Activated naive CD4-positive, alpha-beta T cell treated with anti-CD3 and anti-CD28 coated beads, Interleukin-2, amount 10 ng/mL, durations not matched to agents 7 days and 5 days (primary cell): ENCODE data around the gene RMRP.
"Not testable (repeated sequence)": the region's sequence is repeated elsewhere in the genome, so short reads cannot be mapped to it uniquely, and the experiment has no call there.

ENCODE experiments used
- CTCF ChIA-PET: fragments of 350-600 bp; sonication (Branson Sonifier 250); formaldehyde crosslinking; loops from one replicate; lab custom pipeline; 2021; ENCODE audit warnings: antibody characterized with exemption; lab: Charles Lee
- DNase-seq: peaks from one replicate; pipeline ENCODE4 v3.0.0-alpha.2; 2020
- H3K27ac Mint-ChIP-seq: one replicate; pipeline ENCODE4 v1.8.0; 2021; ENCODE audit warnings: mild to moderate bottlenecking, moderate library complexity, mixed read lengths
- H3K27me3 Mint-ChIP-seq: one replicate; pipeline ENCODE4 v1.8.0; 2021; ENCODE audit warnings: mild to moderate bottlenecking, mixed read lengths
- H3K36me3 Mint-ChIP-seq: one replicate; pipeline ENCODE4 v1.8.0; 2021; ENCODE audit warnings: mixed read lengths
- H3K4me1 Mint-ChIP-seq: one replicate; pipeline ENCODE4 v1.8.0; 2021; ENCODE audit warnings: mixed read lengths
- H3K4me3 Mint-ChIP-seq: one replicate; pipeline ENCODE4 v1.8.0; 2021; ENCODE audit warnings: mild to moderate bottlenecking, moderate library complexity, mixed read lengths
- H3K9me3 Mint-ChIP-seq: one replicate; pipeline ENCODE4 v1.8.0; 2021; ENCODE audit warnings: mixed read lengths

RMRP gene

DNA sequence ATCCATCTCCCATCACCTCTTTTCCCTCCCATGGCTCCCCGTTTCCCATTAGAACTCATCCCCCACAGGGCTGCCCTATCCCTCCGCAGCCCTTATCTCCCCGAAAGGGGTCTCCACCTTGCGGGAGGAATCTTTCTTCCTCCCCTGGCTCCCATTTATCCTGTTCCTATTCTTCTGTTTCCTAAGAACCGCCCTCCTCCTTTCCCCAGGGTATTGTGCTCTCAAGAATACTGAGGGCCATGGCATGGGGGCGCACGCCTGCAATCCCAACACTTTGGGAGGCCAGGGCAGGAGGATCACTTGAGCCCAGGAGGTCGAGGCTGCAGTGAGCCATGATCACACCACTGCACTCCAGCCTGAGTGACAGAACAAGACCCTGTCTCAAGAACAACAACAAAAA lies 40.3 kb downstream of the RMRP start:
- CTCF ChIA-PET, result interaction anchor here (0.7 to 7.0 kb wide), 13 partner anchors 8 to 131 kb away, joined by 3 to 81 read pairs (median 11); partner anchors contain the start of genes ARHGEF39, CCDC107, CREB3 and RMRP
- Mint-ChIP-seq H3K9me3 (no peaks in the 10 kb centered on the region), H3K27me3 (peaks cover 27% of the 10 kb centered on the region), H3K4me3 (peak overlapping the region; percentile 80), H3K36me3 (no peaks in the 10 kb centered on the region), H3K4me1 (peaks cover 49% of the 10 kb centered on the region), H3K27ac (peak overlapping the region; percentile 79)
- no peak for DNase-seq

DNA sequence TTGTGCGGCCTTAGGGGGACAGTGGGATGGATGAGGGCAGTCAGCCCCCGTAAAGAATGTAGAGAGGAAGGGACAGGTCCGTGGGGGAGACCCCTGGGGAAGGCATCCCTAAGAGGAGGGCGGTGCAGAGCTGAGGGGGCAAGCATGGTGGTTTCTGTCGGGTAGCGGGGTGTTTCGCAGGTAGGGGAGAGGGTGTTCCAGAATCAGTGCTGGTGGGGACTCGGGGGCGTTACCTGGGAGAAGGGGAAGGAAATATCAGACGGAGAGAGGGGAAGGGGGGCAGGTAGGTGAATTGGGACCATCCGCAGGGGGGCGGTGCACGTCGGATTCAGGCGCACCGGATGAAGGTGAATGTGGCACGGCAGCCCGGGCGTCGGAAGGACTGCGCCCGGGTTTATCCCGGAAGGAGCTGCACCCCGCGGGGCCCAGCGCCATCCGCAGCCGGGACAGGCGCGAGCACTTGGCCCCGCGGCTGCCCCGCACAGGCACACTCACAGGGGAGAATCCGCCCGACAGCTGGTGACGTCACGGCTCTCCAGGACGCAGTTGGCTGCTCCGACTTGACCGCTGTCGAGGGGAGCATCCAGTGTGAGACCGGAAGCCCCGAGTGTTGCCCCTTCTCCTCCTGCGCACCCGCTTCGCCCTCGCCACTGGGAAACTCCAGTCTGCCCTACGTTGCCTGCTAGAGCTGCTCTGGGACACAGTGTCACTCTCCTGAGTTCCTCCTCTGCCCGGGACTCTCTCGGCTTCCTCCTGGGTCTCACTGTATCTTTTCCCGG lies 40.9 kb downstream of the RMRP start:
- Mint-ChIP-seq H3K27ac (peak overlapping the region; percentile 79), H3K9me3 (no peaks in the 10 kb centered on the region), H3K36me3 (no peaks in the 10 kb centered on the region), H3K27me3 (peaks cover 27% of the 10 kb centered on the region), H3K4me3 (peak overlapping the region; percentile 80), H3K4me1 (peaks cover 49% of the 10 kb centered on the region)
- CTCF ChIA-PET, result interaction anchor here (0.7 to 7.0 kb wide), 20 partner anchors 8 to 131 kb away, joined by 3 to 81 read pairs (median 4); partner anchors contain the start of genes ARHGEF39, CCDC107, CREB3 and RMRP
- peak; percentile 79 for DNase-seq

DNA sequence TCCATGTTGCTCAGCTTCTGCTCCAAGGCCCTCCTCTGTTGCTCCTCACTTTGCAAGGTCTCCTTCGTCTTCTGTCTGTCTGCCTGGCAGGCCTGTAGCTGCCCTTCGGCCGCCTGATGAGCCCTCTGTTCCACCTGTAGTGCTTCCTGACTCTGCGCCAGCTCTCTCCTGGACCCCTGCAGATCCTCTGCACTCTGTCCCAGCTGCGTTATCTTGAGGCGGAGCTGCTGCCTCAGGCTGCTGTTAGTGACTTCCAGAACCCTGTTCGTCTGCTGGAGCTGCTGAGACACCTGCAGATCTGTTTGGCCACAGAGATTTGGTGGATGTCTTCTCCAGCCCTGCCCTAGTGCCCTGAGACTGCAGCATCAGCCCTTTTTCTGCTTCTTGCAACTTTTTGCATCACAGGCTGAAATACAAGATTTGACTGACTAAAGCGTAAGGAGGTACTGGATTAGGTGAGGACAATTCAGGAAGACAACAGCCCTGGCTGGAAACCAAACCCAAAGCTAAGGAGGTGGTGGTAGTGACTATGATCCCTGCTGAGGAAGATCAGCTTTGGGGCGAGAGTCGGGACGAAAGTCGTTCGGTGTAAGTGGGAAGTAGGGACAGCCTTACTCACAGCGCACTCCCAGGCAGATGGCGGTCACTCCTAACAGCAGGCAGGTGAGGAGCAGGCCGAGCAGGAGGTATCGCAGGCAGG lies 41.7 kb downstream of the RMRP start:
- peaks cover 52% of the 10 kb centered on the region for H3K4me1 Mint-ChIP-seq
- CTCF ChIA-PET, result interaction anchor here (0.7 to 7.0 kb wide), 19 partner anchors 8 to 115 kb away, joined by 3 to 81 read pairs (median 5); partner anchors contain the start of genes ARHGEF39, CCDC107, RMRP and SIT1
- H3K36me3 Mint-ChIP-seq, result no peaks in the 10 kb centered on the region

DNA sequence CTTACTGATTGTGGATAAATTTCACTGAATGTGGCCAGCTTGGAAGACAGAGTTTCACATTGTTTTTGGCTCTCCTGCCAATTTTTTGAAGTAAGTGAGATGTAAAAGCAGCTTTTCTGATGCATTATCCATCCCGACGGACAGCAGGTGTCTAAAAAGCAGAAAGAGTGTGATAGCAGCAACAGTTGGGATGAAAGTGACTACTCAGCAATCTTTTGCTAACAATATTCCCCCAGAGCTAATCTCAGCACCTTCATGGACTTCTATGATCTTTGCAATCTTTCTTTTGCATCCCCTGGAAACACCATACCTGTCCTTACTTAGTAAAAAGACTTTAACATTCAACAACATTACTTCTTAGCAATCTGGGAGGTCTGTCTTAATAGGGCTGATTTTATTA lies 45.0 kb downstream of the RMRP start:
- peaks cover 27% of the 10 kb centered on the region for H3K27me3 Mint-ChIP-seq
- no peaks in the 10 kb centered on the region for H3K9me3 Mint-ChIP-seq
- H3K27ac Mint-ChIP-seq, result no peak overlapping the region
- H3K36me3 Mint-ChIP-seq, result peaks cover 11% of the 10 kb centered on the region
- CTCF ChIA-PET, result interaction anchor here (0.8 to 6.2 kb wide), 7 partner anchors 17 to 166 kb away, joined by 3 to 41 read pairs (median 11); partner anchors contain the start of genes ARHGEF39, CCDC107, RMRP and SIT1
- H3K4me3 Mint-ChIP-seq, result no peak overlapping the region
- peaks cover 26% of the 10 kb centered on the region for H3K4me1 Mint-ChIP-seq
- DNase-seq, result no peak

More for the DNA sequence above, 41.7 kb downstream of the RMRP start:
- Mint-ChIP-seq H3K27ac (peak overlapping the region; percentile 50), H3K27me3 (peaks cover 27% of the 10 kb centered on the region), H3K4me3 (peak overlapping the region; percentile 80), H3K9me3 (no peaks in the 10 kb centered on the region)
- no peak for DNase-seq

DNA sequence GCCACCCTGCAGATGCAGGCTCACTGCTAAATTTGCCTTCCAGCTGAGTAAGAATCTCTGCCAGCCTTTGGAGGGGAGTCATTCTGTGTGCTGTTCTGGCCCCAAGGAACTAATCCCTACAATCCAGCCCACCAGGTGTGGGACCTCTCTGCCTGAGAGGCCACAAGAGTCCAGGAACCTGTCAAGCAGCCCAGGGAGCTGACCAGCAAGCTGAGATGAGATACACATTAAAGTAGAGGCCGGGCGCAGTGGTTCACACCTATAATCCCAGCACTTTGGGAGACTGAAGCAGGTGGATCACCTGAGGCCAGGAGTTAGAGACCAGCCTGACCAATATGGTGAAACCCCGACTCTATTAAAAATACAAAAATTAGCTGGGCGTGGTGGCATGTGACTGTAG lies 45.8 kb downstream of the RMRP start:
- not testable (repeated sequence) for H3K27ac Mint-ChIP-seq, H3K4me3 Mint-ChIP-seq, DNase-seq, H3K9me3 Mint-ChIP-seq
- H3K36me3 Mint-ChIP-seq, result peaks cover 16% of the 10 kb centered on the region
- H3K27me3 Mint-ChIP-seq, result peaks cover 27% of the 10 kb centered on the region
- CTCF ChIA-PET, result interaction anchor here (1.2 to 6.2 kb wide), 16 partner anchors 8 to 167 kb away, joined by 3 to 41 read pairs (median 8); partner anchors contain the start of genes ARHGEF39, CCDC107, CREB3 and RMRP
- peaks cover 26% of the 10 kb centered on the region for H3K4me1 Mint-ChIP-seq

DNA sequence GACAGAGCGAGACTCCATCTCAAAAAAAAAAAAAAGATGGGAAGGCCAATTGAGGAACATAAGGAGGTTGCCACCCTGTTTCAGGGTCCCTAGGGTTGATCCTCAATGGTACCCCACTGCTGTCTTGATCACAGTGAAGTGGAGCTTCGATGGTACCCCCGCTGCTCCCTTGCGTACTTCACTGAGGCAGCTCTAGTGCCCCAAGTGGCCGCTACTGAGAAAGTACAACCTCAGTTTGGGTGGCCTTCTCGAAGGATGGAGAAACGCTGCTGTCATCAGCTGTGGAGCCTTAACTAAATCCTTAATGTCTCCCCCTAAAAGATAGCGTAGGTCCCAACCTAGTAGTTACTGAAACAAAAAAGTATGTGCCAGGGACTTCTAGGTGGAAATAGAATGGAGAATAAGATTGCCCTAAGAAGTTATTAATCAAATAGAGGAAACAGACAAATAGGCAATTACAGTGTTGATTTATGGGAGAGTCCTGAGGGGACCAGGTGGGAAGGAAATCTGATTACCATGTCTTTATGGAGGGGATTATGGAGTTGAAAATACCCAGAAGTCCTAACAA lies 46.5 kb downstream of the RMRP start:
- Mint-ChIP-seq H3K36me3 (peaks cover 21% of the 10 kb centered on the region), H3K27me3 (peaks cover 27% of the 10 kb centered on the region), H3K9me3 (no peaks in the 10 kb centered on the region), H3K4me1 (peaks cover 25% of the 10 kb centered on the region), H3K4me3 (no peak overlapping the region), H3K27ac (no peak overlapping the region)
- CTCF ChIA-PET, result interaction anchor here (0.7 to 6.2 kb wide), 22 partner anchors 9 to 203 kb away, joined by 3 to 41 read pairs (median 6); partner anchors contain the start of genes ARHGEF39, CCDC107, CREB3 and HINT2
- DNase-seq, result peak; percentile 70

DNA sequence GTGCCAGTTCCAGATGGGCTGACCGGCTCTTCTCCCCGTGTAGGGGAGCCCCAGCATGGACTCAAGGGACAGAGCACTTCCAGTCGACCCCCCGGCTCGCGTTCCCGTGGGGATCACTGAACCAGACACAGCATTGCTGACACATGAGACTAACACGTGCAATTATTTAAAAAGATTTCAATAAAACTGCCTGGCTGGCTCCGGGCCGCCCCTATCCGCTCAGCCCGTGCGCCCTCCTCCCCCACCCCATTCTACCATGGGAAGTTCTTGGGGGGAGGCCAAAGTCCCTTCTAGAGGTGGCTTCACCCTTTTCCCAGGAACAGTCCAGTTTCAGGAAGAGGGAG lies 48.0 kb downstream of the RMRP start:
- Mint-ChIP-seq H3K9me3 (no peaks in the 10 kb centered on the region), H3K4me1 (peaks cover 21% of the 10 kb centered on the region), H3K27me3 (peaks cover 16% of the 10 kb centered on the region), H3K4me3 (no peak overlapping the region), H3K36me3 (peaks cover 22% of the 10 kb centered on the region), H3K27ac (no peak overlapping the region)
- DNase-seq, result no peak
- CTCF ChIA-PET, result interaction anchor here (1.5 to 6.2 kb wide), 5 partner anchors 48 to 122 kb away, joined by 3 to 41 read pairs (median 12); partner anchors contain the start of genes ARHGEF39, CCDC107, CREB3 and RMRP

DNA sequence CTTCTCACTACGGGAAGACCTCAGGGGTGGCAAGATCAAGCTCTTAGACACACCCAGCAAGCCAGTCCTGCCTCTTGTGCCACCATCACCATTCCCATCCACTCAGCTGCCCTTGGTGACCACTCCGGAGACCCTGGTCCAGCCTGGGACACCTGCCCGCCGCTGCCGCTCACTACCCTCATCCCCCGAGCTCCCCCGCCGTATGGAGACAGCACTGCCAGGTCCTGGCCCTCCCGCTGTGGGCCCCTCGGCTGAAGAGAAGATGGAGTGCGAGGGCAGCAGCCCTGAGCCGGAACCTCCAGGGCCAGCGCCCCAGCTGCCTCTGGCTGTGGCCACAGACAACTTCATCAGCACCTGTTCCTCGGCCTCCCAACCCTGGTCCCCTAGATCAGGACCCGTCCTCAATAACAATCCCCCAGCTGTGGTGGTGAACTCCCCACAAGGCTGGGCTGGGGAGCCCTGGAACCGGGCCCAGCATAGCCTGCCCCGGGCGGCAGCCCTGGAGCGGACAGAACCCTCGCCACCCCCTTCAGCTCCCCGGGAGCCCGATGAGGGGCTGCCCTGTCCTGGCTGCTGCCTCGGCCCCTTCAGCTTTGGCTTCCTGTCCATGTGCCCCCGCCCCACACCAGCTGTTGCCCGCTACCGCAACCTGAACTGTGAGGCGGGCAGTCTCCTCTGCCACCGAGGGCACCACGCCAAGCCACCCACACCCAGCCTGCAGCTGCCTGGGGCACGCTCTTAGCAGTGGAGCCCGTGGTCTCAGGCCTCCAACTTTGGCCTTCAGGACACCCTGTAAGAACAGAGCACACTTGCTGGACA lies 48.6 kb downstream of the RMRP start:
- Mint-ChIP-seq H3K4me3 (no peak overlapping the region), H3K27me3 (peaks cover 10% of the 10 kb centered on the region), H3K9me3 (no peaks in the 10 kb centered on the region), H3K27ac (no peak overlapping the region), H3K36me3 (peaks cover 22% of the 10 kb centered on the region), H3K4me1 (peaks cover 25% of the 10 kb centered on the region)
- no peak for DNase-seq
- CTCF ChIA-PET, result interaction anchor here (0.6 to 6.2 kb wide), 4 partner anchors 49 to 91 kb away, joined by 3 to 41 read pairs (median 4); partner anchors contain the start of genes ARHGEF39, CCDC107 and RMRP

DNA sequence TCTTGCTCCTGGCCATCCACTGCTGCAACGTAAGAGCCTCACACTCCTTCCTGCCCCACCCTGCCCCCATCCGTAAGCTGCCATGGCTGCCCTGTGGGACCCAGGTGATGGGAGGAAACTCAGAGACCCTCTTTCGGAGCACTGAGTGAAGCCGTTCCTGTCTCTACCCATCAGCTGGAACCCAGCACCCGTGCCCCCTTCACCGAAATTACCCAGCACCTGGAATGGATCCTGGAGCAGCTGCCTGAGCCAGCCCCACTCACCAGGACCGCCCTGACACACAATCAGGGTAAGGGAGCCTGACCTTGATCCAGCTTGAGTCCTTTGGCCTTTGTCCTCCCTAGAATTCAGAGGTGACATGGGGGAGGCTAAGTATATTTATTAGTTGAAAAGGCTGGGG lies 49.6 kb downstream of the RMRP start:
- Mint-ChIP-seq H3K27me3 (peaks cover 2% of the 10 kb centered on the region), H3K9me3 (no peaks in the 10 kb centered on the region), H3K4me3 (no peak overlapping the region), H3K4me1 (peaks cover 35% of the 10 kb centered on the region), H3K27ac (no peak overlapping the region), H3K36me3 (peaks cover 22% of the 10 kb centered on the region)
- CTCF ChIA-PET, result interaction anchor here (0.6 to 6.2 kb wide), 4 partner anchors 9 to 92 kb away, joined by 3 to 41 read pairs (median 3); partner anchors contain the start of gene ARHGEF39
- DNase-seq, result no peak
